Stimulated activated naive CD4-positive, alpha-beta T cell (primary cell): ENCODE data around the gene PLA2G4A.
"Not testable (repeated sequence)": the region's sequence is repeated elsewhere in the genome, so short reads cannot be mapped to it uniquely, and the experiment has no call there.

Experiments used
- DNase-seq, 6 experiments: peaks; one replicate each; lab custom pipeline; 2025; lab: John Stamatoyannopoulos, UW

The PLA2G4A gene

GRCh38 chr1:186922814-186923213 is 94.1 kb downstream of the PLA2G4A start:
- not testable (repeated sequence) for DNase-seq

- DNase-seq: no peak
Measured at GRCh38 chr1:186923486-186923885, 94.7 kb downstream of the PLA2G4A start.

- no peak for DNase-seq
Measured at GRCh38 chr1:186925881-186926669, 97.3 kb downstream of the PLA2G4A start.

GRCh38 chr1:186927884-186928283 is 99.1 kb downstream of the PLA2G4A start:
- no peak for DNase-seq

GRCh38 chr1:186930238-186930637 is 101.5 kb downstream of the PLA2G4A start:
- no peak for DNase-seq

- no peak for DNase-seq
Measured at GRCh38 chr1:186937016-186937670, 108.4 kb downstream of the PLA2G4A start.

GRCh38 chr1:186943891-186944686 is 115.3 kb downstream of the PLA2G4A start:
- no peak for DNase-seq

- no peak for DNase-seq
Measured at GRCh38 chr1:186945146-186945545, 116.4 kb downstream of the PLA2G4A start.

- DNase-seq: no peak
Measured at GRCh38 chr1:186948535-186948934, 119.8 kb downstream of the PLA2G4A start.

DNA sequence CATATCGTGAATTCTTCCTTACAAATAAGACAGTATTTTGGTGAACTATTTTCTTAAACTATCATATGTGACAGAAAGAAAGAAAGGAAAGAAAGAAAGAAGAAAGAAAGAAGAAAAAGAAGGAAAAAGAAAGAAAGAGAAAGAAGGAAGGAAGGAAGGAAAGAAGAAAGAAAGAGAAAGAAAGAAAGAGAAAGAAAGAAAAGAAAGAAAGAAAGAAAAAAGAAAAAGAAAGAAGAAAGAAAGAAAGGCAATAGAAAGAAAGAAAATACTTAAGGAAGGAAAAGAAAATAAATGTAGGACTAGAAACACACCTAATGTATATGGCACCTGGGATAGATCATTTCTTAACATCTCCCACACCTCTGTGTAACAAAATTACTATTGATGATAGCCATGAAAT is 120.4 kb downstream of the PLA2G4A start:
- no peak for DNase-seq

- DNase-seq: no peak
Measured at GRCh38 chr1:186950547-186950946, 121.8 kb downstream of the PLA2G4A start.

DNA sequence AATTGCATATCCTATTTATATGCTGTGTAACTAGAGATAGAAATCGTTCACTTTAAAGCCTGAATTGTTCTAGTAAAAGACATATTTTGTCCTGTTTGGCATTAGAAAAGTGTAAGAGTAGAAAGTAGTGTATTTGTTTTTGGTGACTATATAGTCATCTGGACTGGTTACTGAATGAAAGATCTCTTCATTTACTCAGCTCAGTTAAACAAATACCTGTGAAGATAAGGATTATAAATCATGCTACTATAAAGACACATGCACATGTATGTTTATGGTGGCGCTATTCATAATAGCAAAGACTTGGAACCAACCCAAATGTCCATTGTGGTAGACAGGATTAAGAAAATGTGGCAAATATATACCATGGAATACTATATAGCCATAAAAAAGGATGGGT is 125.1 kb downstream of the PLA2G4A start:
- no peak for DNase-seq

- no peak for DNase-seq
Measured at GRCh38 chr1:186957314-186957713, 128.6 kb downstream of the PLA2G4A start.

DNA sequence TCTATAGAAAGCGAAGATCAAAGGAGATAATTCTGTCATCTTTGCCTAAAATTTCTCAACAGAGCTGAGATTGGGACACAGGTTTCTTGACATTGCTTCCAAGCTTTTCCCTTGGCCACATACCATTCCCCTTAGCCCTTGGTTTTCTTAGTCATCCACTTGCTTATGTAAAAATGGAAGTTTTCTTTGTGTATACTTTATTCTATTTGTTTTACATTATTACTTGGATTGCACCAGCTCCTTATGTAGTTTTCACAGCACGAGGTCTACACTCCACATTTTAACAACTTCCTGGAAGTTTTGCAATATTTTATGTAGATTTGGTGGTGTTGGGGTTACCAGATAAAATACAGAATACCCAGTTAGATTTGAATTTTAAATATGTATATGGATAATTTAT is 129.8 kb downstream of the PLA2G4A start:
- DNase-seq: no peak

- no peak for DNase-seq
Measured at GRCh38 chr1:186960861-186961260, 132.1 kb downstream of the PLA2G4A start.

DNA sequence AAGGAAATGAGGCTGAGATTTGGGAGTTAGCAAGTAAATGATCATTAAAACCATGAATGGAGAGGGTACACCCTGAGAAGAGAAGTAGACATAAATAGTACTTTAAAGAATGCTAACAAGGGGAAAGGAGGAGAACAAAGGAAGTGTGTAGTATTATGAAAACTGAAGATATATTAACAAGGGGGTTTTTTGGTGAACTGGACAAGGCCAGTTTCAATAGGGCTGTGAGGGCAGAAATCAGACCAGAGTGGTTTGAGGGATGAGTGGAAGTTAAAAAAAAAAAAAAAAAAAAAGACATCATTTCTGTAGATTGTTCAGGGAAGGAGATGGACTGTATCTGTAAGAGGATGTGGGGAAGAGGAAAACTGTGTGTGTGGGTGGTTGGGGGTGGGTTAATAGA is 137.1 kb downstream of the PLA2G4A start:
- no peak for DNase-seq

GRCh38 chr1:186966456-186966855 is 137.7 kb downstream of the PLA2G4A start:
- DNase-seq: no peak

- no peak for DNase-seq
Measured at GRCh38 chr1:186967656-186968394, 139.1 kb downstream of the PLA2G4A start.

GRCh38 chr1:186974774-186975181 is 146.0 kb downstream of the PLA2G4A start:
- no peak for DNase-seq

DNA sequence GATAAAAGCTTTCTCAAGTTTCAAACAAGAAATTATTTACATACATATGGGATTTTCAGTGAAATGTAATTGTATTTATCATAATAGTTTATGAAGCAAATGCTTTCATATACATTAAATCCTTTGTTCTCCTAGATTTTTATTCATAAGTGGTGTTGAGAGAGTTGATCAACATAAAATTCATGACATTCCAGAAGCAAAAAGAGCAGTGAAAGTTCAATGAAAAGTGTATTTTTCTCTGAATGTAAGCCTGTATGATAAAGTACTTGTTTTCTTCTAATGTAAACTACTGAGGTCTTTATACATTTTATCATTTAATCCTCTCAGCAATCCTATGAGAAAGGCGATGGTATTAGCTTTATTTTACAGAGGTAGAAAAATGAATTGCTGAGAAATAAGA is 146.5 kb downstream of the PLA2G4A start:
- no peak for DNase-seq

DNA sequence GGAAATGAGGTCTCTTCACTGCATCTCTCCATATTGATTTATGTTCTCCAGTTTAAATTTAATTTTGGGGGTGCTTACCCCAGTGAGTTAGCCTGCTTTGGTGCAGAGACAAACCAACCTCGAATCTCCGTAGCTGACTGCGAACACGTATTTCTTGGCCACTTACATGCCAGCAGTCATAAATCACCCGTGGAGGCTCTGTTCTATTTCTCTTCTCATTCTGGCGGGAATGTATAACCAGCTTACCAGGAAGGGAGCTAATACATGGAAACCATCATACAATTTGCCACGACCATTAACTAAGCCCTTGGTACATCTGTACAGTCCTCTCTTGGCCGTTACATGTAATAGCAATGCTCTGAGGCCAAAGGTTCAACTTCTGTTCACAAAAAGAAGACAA is 148.0 kb downstream of the PLA2G4A start:
- DNase-seq: no peak
